GM19099 (cell line): ENCODE data around the gene SLC19A1.

Experiments
- POLR2A ChIP-seq: IDR thresholded peaks from 3 replicates; pipeline ENCODE4 v1.6.1; 2011; ENCODE audit warnings: low read depth; ENCODE audit not compliant: insufficient read length; ENCODE audit errors: extremely low read depth

SLC19A1 gene

DNA sequence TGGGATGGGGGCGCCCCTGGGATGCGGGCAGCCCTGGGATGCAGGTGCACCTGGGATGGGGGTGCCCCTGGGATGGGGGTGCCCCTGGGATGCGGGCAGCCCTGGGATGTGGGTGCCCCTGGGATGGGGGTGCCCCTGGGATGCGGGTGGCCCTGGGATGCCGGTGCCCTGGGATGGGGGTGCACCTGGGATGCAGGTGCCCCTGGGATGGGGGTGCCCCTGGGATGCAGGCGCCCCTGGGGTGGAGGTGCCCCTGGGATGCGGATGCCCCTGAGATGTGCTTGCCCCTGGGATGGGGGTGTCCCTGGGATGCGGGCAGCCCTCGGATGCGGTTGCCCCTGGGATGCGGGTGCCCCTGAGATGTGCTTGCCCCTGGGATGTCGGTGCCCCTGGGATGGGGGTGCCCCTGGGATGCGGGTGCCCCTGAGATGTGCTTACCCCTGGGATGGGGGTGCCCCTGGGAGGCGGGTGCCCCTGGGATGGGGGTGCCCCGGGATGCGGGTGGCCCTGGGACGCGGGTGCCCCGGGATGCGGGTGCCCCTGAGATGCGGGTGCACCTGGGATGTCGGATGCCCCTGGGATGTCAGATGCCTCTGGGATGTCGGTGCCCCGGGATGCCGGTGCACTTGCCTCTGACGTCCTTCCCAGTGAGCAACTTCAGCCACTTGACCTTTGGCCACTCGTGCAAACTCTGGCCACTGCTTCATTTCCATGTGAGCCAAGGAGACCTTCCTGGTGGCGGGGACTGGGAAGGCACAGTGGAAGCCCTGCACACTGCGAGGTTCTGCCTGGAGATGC is 37.3 kb upstream of the SLC19A1 start:
- TF ChIP-seq POLR2A, result no peak

- TF ChIP-seq POLR2A, result no peak
These were observed 36.7 kb upstream of the SLC19A1 start for GRCh38 chr21:45578811-45579381.

- TF ChIP-seq POLR2A, result no peak
These were observed 36.0 kb upstream of the SLC19A1 start for GRCh38 chr21:45578176-45578801.

- TF ChIP-seq POLR2A, result no peak
These were observed 35.5 kb upstream of the SLC19A1 start for GRCh38 chr21:45577801-45578175.

- TF ChIP-seq POLR2A, result no peak
These were observed 34.8 kb upstream of the SLC19A1 start for GRCh38 chr21:45576838-45577737.

- TF ChIP-seq POLR2A, result no peak
These were observed 34.0 kb upstream of the SLC19A1 start for GRCh38 chr21:45575993-45576837.

DNA sequence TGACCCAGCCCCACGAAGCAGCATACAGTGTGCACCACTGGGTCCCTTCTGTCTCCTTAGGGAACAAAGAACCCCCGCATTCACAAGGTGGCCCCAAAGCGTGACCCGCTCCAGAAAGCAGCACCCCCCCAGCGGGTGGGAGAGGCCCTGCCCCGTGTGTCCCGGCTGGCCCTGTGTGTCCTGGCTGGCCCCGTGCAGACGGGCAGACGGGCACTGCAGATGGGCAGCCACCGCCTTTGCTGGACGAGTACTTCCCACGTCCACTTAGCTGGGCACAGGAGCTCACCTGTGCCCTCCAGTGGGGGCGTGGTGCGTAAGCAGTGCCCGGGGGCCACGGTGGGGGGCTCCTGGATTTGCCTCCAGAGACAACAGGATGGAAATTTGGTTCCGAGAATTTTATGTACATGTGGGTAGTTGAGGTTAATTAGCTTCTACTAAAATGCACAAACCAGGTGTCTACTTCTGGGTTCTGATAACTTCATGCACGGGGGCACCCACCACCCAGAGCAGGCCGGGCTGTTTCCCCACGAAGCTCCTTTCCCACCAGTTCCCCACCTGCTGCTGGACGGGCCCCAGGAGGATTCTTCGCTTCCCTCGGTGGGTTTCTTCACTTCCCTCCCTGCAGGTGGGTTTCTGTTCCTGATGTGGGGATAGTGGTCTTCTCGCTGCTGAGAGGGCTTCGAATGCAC is 33.2 kb upstream of the SLC19A1 start:
- TF ChIP-seq POLR2A, result no peak

- TF ChIP-seq POLR2A, result no peak
These were observed 32.5 kb upstream of the SLC19A1 start for GRCh38 chr21:45574691-45575090.

DNA sequence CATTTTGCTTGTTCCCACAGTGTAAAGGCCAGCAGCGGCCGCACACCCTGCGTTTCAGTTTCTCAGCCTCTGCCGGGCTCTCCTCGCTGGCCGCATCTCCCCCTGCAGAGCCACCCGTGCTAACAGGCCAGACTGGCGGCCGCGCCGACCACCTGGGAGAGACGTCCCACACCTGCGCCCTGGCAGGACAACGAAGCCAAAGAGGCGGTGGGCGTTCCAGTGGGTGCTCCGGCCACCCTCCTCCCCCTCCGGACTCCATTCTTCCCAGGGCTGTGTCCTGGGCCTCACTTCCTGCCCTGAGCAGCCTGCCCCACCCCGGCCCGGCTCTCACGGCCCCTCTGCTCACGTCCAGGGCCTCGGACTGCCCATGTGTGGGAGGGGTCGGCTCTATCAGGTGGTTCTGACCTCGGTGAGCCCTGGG is 31.9 kb upstream of the SLC19A1 start:
- no peak for TF ChIP-seq POLR2A

- TF ChIP-seq POLR2A, result no peak
These were observed 31.3 kb upstream of the SLC19A1 start for GRCh38 chr21:45573452-45574035.

DNA sequence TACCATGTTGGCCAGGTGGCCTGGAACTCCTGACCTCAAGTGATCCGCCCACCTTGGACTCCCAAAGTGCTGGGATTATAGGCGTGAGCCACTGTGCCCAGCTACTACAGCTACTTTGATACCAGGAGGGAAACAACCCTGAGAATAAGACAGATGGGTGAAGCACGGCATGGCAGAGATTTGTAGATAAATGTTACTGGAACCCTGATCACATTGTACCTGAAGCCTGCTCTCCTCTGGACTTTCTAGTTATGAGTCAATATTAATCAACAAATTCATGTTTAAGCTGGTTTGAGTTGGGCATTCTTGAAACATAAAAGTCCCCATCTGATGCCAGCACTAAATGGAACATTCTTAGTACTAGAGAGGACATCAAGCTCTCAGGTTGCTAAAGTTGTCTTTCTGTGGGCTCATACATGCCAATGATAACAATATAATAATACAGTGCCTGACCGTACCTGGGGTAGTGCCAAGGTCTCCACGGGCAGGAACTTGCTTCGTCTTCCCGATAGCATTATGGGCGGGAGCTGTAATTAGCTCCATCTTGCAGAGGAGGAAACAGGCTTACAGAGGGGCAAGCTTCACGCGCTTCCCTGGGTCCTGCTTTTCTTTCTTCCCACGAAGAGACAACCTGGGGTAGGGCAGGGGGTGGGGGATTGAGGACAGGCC is 30.7 kb upstream of the SLC19A1 start:
- TF ChIP-seq POLR2A, result no peak

DNA sequence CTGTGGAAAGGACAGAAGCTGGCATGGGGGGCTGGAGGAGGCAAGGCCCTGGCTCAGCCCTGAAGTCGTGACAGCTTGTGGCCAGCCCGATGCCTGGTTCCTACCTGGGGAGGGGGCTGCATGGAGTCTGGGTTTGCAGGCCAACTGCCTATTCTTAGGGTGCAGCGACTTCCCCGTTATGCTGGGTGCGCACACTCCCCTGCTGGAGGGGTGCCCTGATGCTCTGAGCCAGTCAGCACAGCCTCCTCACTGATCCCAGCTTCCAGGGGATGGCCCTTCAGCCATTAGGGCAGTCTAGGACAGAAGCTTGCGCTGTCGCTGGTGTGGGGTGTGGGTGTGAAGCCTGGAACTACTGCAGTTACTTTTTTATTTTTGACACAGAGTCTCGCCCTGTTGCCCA is 30.0 kb upstream of the SLC19A1 start:
- no peak for TF ChIP-seq POLR2A

DNA sequence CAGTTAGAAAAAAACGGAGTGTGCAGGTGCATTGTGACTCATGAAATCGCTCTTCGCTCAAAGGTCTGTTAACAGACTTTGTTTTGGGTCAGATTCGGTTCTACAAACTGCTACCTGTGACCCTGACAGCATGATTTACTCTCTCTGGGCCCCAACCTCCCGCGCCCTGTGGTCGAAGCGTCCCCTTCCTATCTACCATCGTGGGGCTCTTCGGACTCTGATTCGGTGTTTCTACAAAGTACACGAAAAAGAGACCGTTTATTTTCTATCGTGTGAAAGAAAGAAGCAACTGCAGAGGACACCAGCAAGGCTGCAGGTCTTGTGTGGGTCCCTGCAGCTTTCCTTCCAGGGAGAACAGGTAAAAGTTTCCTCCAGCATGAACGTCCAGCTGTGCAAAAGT is 29.4 kb upstream of the SLC19A1 start:
- TF ChIP-seq POLR2A, result no peak
